Measurements from ENCODE around the gene TBX19.

The TBX19 gene

DNA sequence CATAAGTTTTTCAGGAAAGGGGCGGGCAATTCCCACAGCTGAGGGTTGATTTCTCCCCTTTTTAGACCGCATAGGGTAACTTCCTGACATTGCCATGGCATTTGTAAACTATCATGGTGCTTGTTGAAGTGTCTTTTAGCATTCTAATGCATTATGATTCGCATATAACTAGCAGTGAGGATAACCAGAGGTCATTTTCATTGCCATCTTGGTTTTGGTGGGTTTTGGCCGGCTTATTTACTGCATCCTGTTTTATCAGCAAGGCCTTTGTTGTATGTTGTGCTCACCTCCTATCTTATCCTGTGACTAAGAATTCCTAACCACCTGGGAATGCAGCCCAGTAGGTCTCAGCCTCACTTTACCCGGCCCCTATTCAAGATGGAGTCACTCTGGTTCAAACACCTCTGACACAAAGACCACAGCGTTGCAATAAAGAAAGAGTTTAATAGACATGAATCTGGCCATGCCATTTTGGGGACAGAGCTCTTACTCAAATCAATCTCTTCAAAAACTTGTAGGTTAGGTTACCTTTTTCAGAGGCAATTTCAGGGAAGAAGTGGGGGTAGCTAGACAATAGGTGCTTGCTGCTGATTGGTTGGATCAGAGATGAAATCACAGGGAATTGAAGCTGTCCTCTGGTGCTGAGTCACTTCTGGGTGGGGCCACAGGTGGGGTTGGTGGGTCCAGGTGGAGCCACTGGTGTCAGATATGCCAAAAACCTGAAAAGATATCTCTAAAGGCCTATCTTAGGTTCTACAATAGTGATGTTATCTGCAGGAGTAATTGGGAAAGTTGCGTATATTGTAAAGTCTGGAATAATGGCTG is 23.3 kb downstream of the TBX19 start:
- Histone ChIP-seq H3K4me3 (ENCODE audit: low read depth, low read length) (no peak overlapping the region), H3K4me1 (ENCODE audit: control insufficient read depth, insufficient read depth, low read length) (no peaks in the 10 kb centered on the region), H3K27ac (ENCODE audit: extremely low read depth, low read depth, low read length) (no peak overlapping the region), H3K9me3 (ENCODE audit: control insufficient read depth, insufficient read depth, low read depth, low read length) (no peaks in the 10 kb centered on the region), H3K36me3 (ENCODE audit: control insufficient read depth in 2 of 2, insufficient read depth in 1 of 2, low read length in 2 of 2) (no peaks in the 10 kb centered on the region)
- ChIA-PET CTCF (interaction anchor here (0.6 to 1.3 kb wide), 2 partner anchors 17 to 68 kb away, joined by 4 read pairs; no protein-coding TSS in a partner anchor), POLR2A (no interaction called here)
- TF ChIP-seq ZNF18 (tag by site-specific recombination; IDR thresholded peaks at IDR 0.05): no peak
- TF ChIP-seq ZNF768 (tag by site-specific recombination; IDR thresholded peaks at IDR 0.05): no peak
- TF ChIP-seq ZBTB1 (tag by site-specific recombination; IDR thresholded peaks at IDR 0.05): no peak
- no peak for TF ChIP-seq PRDM4 (tag by site-specific recombination; IDR thresholded peaks at IDR 0.05)
- TF ChIP-seq ZNF2 (tag by site-specific recombination; IDR thresholded peaks at IDR 0.05): no peak
- TF ChIP-seq MYNN (tag by site-specific recombination; IDR thresholded peaks at IDR 0.05; ENCODE audit: borderline replicate concordance): no peak
- no peak for TF ChIP-seq ZNF48 (tag by site-specific recombination; IDR thresholded peaks at IDR 0.05)
- no peak for TF ChIP-seq ZNF174 (tag by site-specific recombination; IDR thresholded peaks at IDR 0.05)
- TF ChIP-seq HOXC10 (CRISPR knock-in tag; IDR thresholded peaks at IDR 0.05): no peak
- TF ChIP-seq HOXA7 (CRISPR knock-in tag; IDR thresholded peaks at IDR 0.05; ENCODE audit: borderline replicate concordance): no peak
- no peak for TF ChIP-seq KLF7 (tag by site-specific recombination; IDR thresholded peaks at IDR 0.05; ENCODE audit: borderline replicate concordance)
- no peak for TF ChIP-seq PRDM10 (tag by site-specific recombination; IDR thresholded peaks at IDR 0.05)
- no peak for TF ChIP-seq ZNF324 (tag by site-specific recombination; IDR thresholded peaks at IDR 0.05)
- no peak for TF ChIP-seq ZNF777 (tag by site-specific recombination; IDR thresholded peaks at IDR 0.05; ENCODE audit: borderline replicate concordance)
- no peak for TF ChIP-seq ZBTB49 (tag by site-specific recombination; IDR thresholded peaks at IDR 0.05; ENCODE audit: low read depth)
- no peak for TF ChIP-seq ZNF561 (tag by site-specific recombination; IDR thresholded peaks at IDR 0.05; ENCODE audit: borderline replicate concordance)
- no peak for TF ChIP-seq ZNF366 (tag by site-specific recombination; conservative IDR thresholded peaks at IDR 0.05)
- no peak for TF ChIP-seq ZBTB20 (tag by site-specific recombination; IDR thresholded peaks at IDR 0.05)
- no peak for TF ChIP-seq GLI4 (tag by site-specific recombination; IDR thresholded peaks at IDR 0.05)
